B cell (primary cell): Measurements from ENCODE around the gene MAMLD1. TPM values are rescaled to one million over a fixed set of nuclear protein-coding genes. Genes with fewer than 3 reads are reported as not detected.

ENCODE experiments used
- ATAC-seq: fragments of 200-7000 bp; cut with Tn5 transposase; one replicate; pipeline ENCODE4 v1.10.0; 2021; ENCODE audit warnings: low read depth, mild to moderate bottlenecking, moderate number of reproducible peaks, moderate library complexity
- CTCF ChIA-PET: fragments of 350-600 bp; sonication (Branson Sonifier 250); formaldehyde crosslinking; loops from one replicate; lab custom pipeline; 2021; ENCODE audit warnings: antibody characterized with exemption, inconsistent platforms; lab: Charles Lee
- POLR2A ChIA-PET: fragments of 350-600 bp; sonication (Branson Sonifier 250); formaldehyde crosslinking; loops from one replicate; lab custom pipeline; 2021; ENCODE audit warnings: antibody characterized with exemption; lab: Charles Lee
- DNase-seq: peaks from one replicate; pipeline ENCODE4 v3.0.0; 2013
- H2AFZ ChIP-seq: 2 replicates; pipeline ENCODE4 v1.6.1; 2012; ENCODE audit warnings: mild to moderate bottlenecking, low read depth, low read length; ENCODE audit not compliant: insufficient read depth, poor library complexity, severe bottlenecking
- H3K27ac ChIP-seq, 2 donors: 1 replicate in 1 of 2; 2 replicates in 1 of 2; pipeline ENCODE4 v1.5.1; 2012 to 2013; ENCODE audit warnings: low read length in 2 of 2, mild to moderate bottlenecking in 2 of 2, moderate library complexity in 1 of 2
- H3K27me3 ChIP-seq, 4 experiments: fragments of 200-600 bp in 1 of 4; sonication (generic) in 1 of 4; replicated peaks in 1 of 4; 1 replicate in 2 of 4; 2 replicates in 2 of 4; pipeline versions ENCODE4 v1.6.1 to v1.7.0; 2013 to 2016; ENCODE audit warnings: low read length in 3 of 4, mild to moderate bottlenecking in 2 of 4, mixed read lengths in 1 of 4, moderate library complexity in 1 of 4; ENCODE audit not compliant: insufficient read depth in 4 of 4, control insufficient read depth in 3 of 4; ENCODE audit errors: control extremely low read depth in 1 of 4
- H3K36me3 ChIP-seq, 2 experiments: replicated peaks in 1 of 2; 1 replicate in 1 of 2; 2 replicates in 1 of 2; pipeline versions ENCODE4 v1.6.1 to v1.7.1; 2013; ENCODE audit warnings: low read length in 1 of 2; ENCODE audit not compliant: insufficient read depth in 2 of 2, control insufficient read depth in 1 of 2; ENCODE audit errors: control extremely low read depth in 1 of 2, extremely low read depth in 1 of 2
- H3K4me1 ChIP-seq, 2 donors: fragments of 200-600 bp in 1 of 2; sonication (generic) in 1 of 2; 1 replicate in 1 of 2; 2 replicates in 1 of 2; pipeline versions ENCODE4 v1.5.1 to v1.6.1; 2013 to 2017; ENCODE audit warnings: low read length in 2 of 2; ENCODE audit not compliant: control insufficient read depth in 2 of 2, insufficient read depth in 2 of 2
- H3K4me2 ChIP-seq: replicated peaks from 2 replicates; pipeline ENCODE3; 2012; ENCODE audit warnings: mild to moderate bottlenecking, low read depth, low read length; ENCODE audit not compliant: poor library complexity, severe bottlenecking
- H3K4me3 ChIP-seq, 5 experiments: fragments of 200-600 bp in 1 of 5; sonication (generic) in 1 of 5; 1 replicate in 3 of 5; 2 replicates in 2 of 5; pipeline versions ENCODE4 v1.5.1 to v1.7.0; 2011 to 2016; ENCODE audit warnings: low read length in 4 of 5, mild to moderate bottlenecking in 4 of 5, low read depth in 2 of 5, control low read depth in 1 of 5, moderate library complexity in 1 of 5; ENCODE audit not compliant: insufficient read depth in 1 of 5; ENCODE audit errors: control extremely low read depth in 1 of 5, extremely low read depth in 1 of 5
- H3K79me2 ChIP-seq: fragments of 200-600 bp; sonication (generic); one replicate; pipeline ENCODE4 v1.6.0; 2016; ENCODE audit warnings: low read length; ENCODE audit not compliant: control insufficient read depth, insufficient read depth
- H3K9ac ChIP-seq: fragments of 200-600 bp; sonication (generic); 2 replicates; pipeline ENCODE4 v1.6.1; 2017; ENCODE audit warnings: mild to moderate bottlenecking, low read length, moderate library complexity
- H3K9me3 ChIP-seq, 3 donors: one replicate each; pipeline versions ENCODE4 v1.6.1 to v1.7.1; 2013; ENCODE audit warnings: low read length in 2 of 3; ENCODE audit not compliant: control insufficient read depth in 2 of 3, insufficient read depth in 1 of 3; ENCODE audit errors: control extremely low read depth in 1 of 3
- H4K20me1 ChIP-seq: 2 replicates; pipeline ENCODE4 v1.6.0; 2012; ENCODE audit warnings: mild to moderate bottlenecking, low read length; ENCODE audit not compliant: insufficient read depth, control insufficient read depth, poor library complexity, severe bottlenecking
- H3K27ac Mint-ChIP-seq: one replicate; pipeline ENCODE4 v1.8.0; 2021; ENCODE audit warnings: mixed read lengths
- H3K27me3 Mint-ChIP-seq: one replicate; pipeline ENCODE4 v1.8.0; 2021; ENCODE audit warnings: mixed read lengths
- H3K4me1 Mint-ChIP-seq: one replicate; pipeline ENCODE4 v1.8.0; 2021; ENCODE audit warnings: mixed read lengths
- H3K4me3 Mint-ChIP-seq: one replicate; pipeline ENCODE4 v1.8.0; 2021; ENCODE audit warnings: mixed read lengths
- H3K9me3 Mint-ChIP-seq: one replicate; pipeline ENCODE4 v1.8.0; 2022; ENCODE audit warnings: mixed read lengths; ENCODE audit not compliant: insufficient read depth
- EZH2 ChIP-seq: IDR thresholded peaks from 2 replicates; pipeline ENCODE4 v1.6.1; 2012; ENCODE audit warnings: borderline replicate concordance, low read depth, mild to moderate bottlenecking, moderate library complexity, low read length; ENCODE audit not compliant: insufficient read depth, poor library complexity, severe bottlenecking
- WGBS: methylation state at CpG from one replicate; pipeline ENCODE4 v1.1.5; 2013; ENCODE audit warnings: missing lambda C conversion rate; ENCODE audit not compliant: insufficient coverage; 5-methylcytosine and 5-hydroxymethylcytosine counted together
- intact Hi-C: fragments of 100-400 bp; cut with micrococcal nuclease; formaldehyde crosslinking; loops from one replicate; pipeline ENCODE4 v1.10.0; 2022
- polyA plus RNA-seq: library from polyadenylated mRNA; depleted of rRNA; stranded (reverse); fragments of >200 nt; gene quantifications from 2 replicates; pipeline ENCODE4 v1.2.3, GENCODE V29; 2012
- total RNA-seq, 2 donors: library from RNA; stranded (reverse); fragments of 120-200 nt in 1 of 2; gene quantifications; 1 replicate in 1 of 2; 2 replicates in 1 of 2; pipeline versions ENCODE4 v1.2.3 to v1.2.4, GENCODE V29; 2013 to 2022
- TF ChIP-seq, protein P1 (sequence below): fragments of 200-600 bp; IDR thresholded peaks from one replicate; pipeline ENCODE4 v1.8.0; 2022; ENCODE audit warnings: antibody characterized with exemption, mild to moderate bottlenecking

MAMLD1 gene
- total and polyA plus RNA-seq, 2 donors (not counting 1 experiment from before 2014, with no cell fraction given) = 1.4 to 1.9 TPM

DNA sequence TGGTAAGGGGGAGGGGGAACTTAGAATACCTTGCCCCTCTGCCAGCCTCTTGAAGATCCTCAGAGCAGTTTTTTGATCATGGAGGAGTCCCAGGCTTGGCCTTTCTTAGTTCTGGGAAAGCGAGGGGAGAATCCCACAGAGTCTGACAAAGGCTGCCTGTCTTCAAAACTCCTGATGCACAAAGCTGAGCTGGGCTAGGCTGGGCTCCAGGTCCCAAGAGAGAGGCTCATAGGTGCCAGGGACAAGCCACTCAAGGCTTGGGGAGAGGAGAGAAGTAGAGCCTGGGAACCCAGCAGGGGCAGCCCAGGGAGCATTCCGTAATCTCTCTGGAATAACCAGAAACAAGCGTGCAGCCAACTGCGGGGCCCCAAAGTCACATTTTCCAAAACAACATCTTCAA lies 168.3 kb downstream of the MAMLD1 start:
- 60% methylated on average over 1 of the region's 4 CpGs for WGBS
- no peak overlapping the region for H3K27ac Mint-ChIP-seq
- Histone ChIP-seq H3K27ac (no peak overlapping the region), H2AFZ (no peak overlapping the region), H3K27me3 (no peaks in the 10 kb centered on the region), H3K4me3 (no peak overlapping the region), H4K20me1 (no peaks in the 10 kb centered on the region), H3K9me3 (peaks cover 0 to 3% (median 2%) of the 10 kb centered on the region in 3 donors), H3K9ac (no peak overlapping the region), H3K4me2 (no peak overlapping the region), H3K4me1 (no peaks in the 10 kb centered on the region), H3K36me3 (no peaks in the 10 kb centered on the region), H3K79me2 (no peaks in the 10 kb centered on the region)
- H3K9me3 Mint-ChIP-seq = peaks cover 5% of the 10 kb centered on the region
- no peaks in the 10 kb centered on the region for H3K4me1 Mint-ChIP-seq
- ATAC-seq (no peak), DNase-seq (no peak)
- H3K27me3 Mint-ChIP-seq = peaks cover 10% of the 10 kb centered on the region
- no peak overlapping the region for H3K4me3 Mint-ChIP-seq
- ChIA-PET CTCF (no interaction called here), POLR2A (no interaction called here)
- TF ChIP-seq, protein P1, sequence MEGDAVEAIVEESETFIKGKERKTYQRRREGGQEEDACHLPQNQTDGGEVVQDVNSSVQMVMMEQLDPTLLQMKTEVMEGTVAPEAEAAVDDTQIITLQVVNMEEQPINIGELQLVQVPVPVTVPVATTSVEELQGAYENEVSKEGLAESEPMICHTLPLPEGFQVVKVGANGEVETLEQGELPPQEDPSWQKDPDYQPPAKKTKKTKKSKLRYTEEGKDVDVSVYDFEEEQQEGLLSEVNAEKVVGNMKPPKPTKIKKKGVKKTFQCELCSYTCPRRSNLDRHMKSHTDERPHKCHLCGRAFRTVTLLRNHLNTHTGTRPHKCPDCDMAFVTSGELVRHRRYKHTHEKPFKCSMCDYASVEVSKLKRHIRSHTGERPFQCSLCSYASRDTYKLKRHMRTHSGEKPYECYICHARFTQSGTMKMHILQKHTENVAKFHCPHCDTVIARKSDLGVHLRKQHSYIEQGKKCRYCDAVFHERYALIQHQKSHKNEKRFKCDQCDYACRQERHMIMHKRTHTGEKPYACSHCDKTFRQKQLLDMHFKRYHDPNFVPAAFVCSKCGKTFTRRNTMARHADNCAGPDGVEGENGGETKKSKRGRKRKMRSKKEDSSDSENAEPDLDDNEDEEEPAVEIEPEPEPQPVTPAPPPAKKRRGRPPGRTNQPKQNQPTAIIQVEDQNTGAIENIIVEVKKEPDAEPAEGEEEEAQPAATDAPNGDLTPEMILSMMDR = no peak
- TF ChIP-seq EZH2 = no peak
- intact Hi-C loops = no loop called here

DNA sequence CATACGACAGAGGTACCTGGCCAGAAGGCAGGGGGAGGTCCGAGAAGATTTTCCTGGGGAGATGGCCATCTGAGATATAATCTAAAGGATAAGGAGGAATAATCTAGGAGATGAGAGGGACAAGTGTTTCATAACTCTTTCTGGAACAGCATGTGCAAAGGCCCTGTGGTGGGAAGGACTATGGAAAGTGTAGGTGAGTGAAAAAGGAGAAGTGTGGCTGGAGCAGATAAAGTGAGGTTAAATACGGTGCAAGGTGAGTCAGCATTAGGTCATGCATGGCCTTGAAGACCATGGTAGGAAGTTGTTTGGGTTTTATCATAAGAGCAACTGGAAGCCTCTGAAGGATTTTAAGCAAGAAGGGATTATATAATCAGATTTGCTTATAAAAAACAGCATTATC lies 170.7 kb downstream of the MAMLD1 start:
- no peaks in the 10 kb centered on the region for H3K4me1 Mint-ChIP-seq
- Histone ChIP-seq H3K36me3 (no peaks in the 10 kb centered on the region), H3K27ac (no peak overlapping the region), H3K9me3 (peaks cover 0 to 12% (median 6%) of the 10 kb centered on the region in 3 donors), H3K9ac (no peak overlapping the region), H3K27me3 (no peaks in the 10 kb centered on the region), H3K4me1 (no peaks in the 10 kb centered on the region), H3K4me3 (no peak overlapping the region), H3K4me2 (no peak overlapping the region), H4K20me1 (no peaks in the 10 kb centered on the region), H3K79me2 (no peaks in the 10 kb centered on the region), H2AFZ (no peak overlapping the region)
- ATAC-seq (no peak), DNase-seq (no peak)
- intact Hi-C loops = no loop called here
- H3K9me3 Mint-ChIP-seq = peaks cover 5% of the 10 kb centered on the region
- POLR2A ChIA-PET = no interaction called here
- CTCF ChIA-PET = no interaction called here
- TF ChIP-seq, protein P1 = no peak
- TF ChIP-seq EZH2 = no peak
- 38% methylated on average over 1 of the region's 3 CpGs for WGBS
- no peak overlapping the region for H3K27ac Mint-ChIP-seq
- peaks cover 10% of the 10 kb centered on the region for H3K27me3 Mint-ChIP-seq
- H3K4me3 Mint-ChIP-seq = no peak overlapping the region
